Kidney epithelial cell (primary cell): ENCODE data around the gene TIMM50. TPM values are rescaled to one million over a fixed set of nuclear protein-coding genes. Genes with fewer than 3 reads are reported as not detected.
A peak's percentile ranks its signal among the peaks of the same experiment; 100 is the strongest.

Experiments
- DNase-seq: peaks from one replicate; pipeline ENCODE4 v3.0.0-alpha.2; 2010; ENCODE audit warnings: low read depth
- H3K27me3 ChIP-seq: 2 replicates; pipeline ENCODE4 v1.6.0; 2011; ENCODE audit warnings: low read length; ENCODE audit not compliant: control insufficient read depth, insufficient read depth
- H3K36me3 ChIP-seq: 2 replicates; pipeline ENCODE4 v1.5.1; 2011; ENCODE audit warnings: low read length; ENCODE audit not compliant: control insufficient read depth, insufficient read depth
- H3K4me3 ChIP-seq: 2 replicates; pipeline ENCODE4 v1.5.1; 2011; ENCODE audit warnings: low read depth, mild to moderate bottlenecking, control low read depth, low read length
- CTCF ChIP-seq: IDR thresholded peaks from 2 replicates; pipeline ENCODE4 v1.5.1; 2011; ENCODE audit warnings: mild to moderate bottlenecking, moderate library complexity, low read length, control low read depth, inconsistent platforms; ENCODE audit not compliant: insufficient read depth, poor library complexity, severe bottlenecking
- total RNA-seq: library from RNA; depleted of rRNA; stranded (reverse); fragments of >200 nt; gene quantifications from 2 replicates; pipeline ENCODE4 v1.2.3, GENCODE V29; 2015

The TIMM50 gene
- total RNA-seq, 1 donor from 2014 or later, result 89.0 TPM

GRCh38 chr19:39515551-39516191 is 35.0 kb downstream of the TIMM50 start:
- TF ChIP-seq CTCF, result no peak
- Histone ChIP-seq H3K36me3 (no peaks in the 10 kb centered on the region), H3K27me3 (peaks cover 38% of the 10 kb centered on the region), H3K4me3 (peak overlapping the region; percentile 19)
- DNase-seq, result no peak

GRCh38 chr19:39516270-39516669 is 35.6 kb downstream of the TIMM50 start:
- Histone ChIP-seq H3K27me3 (peaks cover 38% of the 10 kb centered on the region), H3K36me3 (no peaks in the 10 kb centered on the region), H3K4me3 (no peak overlapping the region)
- no peak for TF ChIP-seq CTCF
- DNase-seq, result no peak

GRCh38 chr19:39517432-39517831 is 36.8 kb downstream of the TIMM50 start:
- no peak overlapping the region for H3K4me3 ChIP-seq
- no peak for TF ChIP-seq CTCF
- no peaks in the 10 kb centered on the region for H3K36me3 ChIP-seq
- H3K27me3 ChIP-seq, result peaks cover 37% of the 10 kb centered on the region
- no peak for DNase-seq

- DNase-seq, result no peak
- TF ChIP-seq CTCF, result no peak
- no peaks in the 10 kb centered on the region for H3K36me3 ChIP-seq
- peaks cover 37% of the 10 kb centered on the region for H3K27me3 ChIP-seq
- H3K4me3 ChIP-seq, result no peak overlapping the region
These were observed 37.8 kb downstream of the TIMM50 start for GRCh38 chr19:39518458-39518857.

GRCh38 chr19:39518975-39519374 is 38.3 kb downstream of the TIMM50 start:
- TF ChIP-seq CTCF, result no peak
- Histone ChIP-seq H3K27me3 (peaks cover 36% of the 10 kb centered on the region), H3K36me3 (no peaks in the 10 kb centered on the region), H3K4me3 (no peak overlapping the region)
- DNase-seq, result no peak

- Histone ChIP-seq H3K4me3 (no peak overlapping the region), H3K36me3 (no peaks in the 10 kb centered on the region), H3K27me3 (peaks cover 17% of the 10 kb centered on the region)
- no peak for DNase-seq
- no peak for TF ChIP-seq CTCF
These were observed 40.2 kb downstream of the TIMM50 start for GRCh38 chr19:39520541-39521484.
